GM18909 (cell line): ENCODE measurements around the gene TIMP4.

Source experiments
- ATAC-seq: cut with Tn5 transposase; IDR thresholded peaks from one replicate; pipeline ENCODE4 v1.9.1; 2021; ENCODE audit warnings: mild to moderate bottlenecking; ENCODE audit not compliant: unreplicated experiment, poor library complexity

Gene TIMP4

DNA sequence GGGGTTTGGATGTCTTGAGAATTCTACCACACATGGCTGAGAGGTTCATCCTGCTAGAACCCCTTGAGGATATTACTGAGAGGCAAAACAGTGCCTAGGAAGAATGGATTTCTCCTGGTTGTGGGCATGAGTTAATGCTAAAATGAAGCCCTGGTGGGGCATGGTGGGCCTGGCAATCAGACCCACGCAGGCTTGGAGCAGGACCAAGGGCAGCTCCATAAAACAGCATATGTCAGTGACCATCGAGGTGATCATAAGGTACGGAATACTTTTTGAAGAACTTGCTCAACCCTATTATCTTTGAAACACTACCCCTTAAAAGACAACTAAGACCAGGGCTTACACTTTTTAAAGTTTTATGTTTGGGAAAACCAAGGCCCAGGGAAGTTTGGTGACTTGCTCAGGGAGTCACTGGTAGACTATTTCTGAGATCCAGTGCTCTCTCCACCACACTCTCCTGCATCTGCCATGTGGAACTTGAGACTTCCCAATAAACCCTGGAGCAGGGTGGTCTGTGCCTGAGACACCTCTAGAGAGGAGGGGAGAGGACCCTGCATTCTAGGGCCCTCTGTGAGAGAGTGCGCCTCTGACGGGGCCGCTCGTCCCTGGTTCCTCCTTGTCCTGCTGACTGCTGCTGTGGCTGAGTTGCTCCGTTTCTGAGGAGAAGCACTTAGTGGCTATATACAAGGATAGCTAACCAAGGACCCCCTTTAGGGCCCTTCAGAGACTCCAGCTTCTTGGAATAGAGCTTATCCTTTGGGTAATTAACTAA is 28.0 kb upstream of the TIMP4 start:
- ATAC-seq, result no peak

DNA sequence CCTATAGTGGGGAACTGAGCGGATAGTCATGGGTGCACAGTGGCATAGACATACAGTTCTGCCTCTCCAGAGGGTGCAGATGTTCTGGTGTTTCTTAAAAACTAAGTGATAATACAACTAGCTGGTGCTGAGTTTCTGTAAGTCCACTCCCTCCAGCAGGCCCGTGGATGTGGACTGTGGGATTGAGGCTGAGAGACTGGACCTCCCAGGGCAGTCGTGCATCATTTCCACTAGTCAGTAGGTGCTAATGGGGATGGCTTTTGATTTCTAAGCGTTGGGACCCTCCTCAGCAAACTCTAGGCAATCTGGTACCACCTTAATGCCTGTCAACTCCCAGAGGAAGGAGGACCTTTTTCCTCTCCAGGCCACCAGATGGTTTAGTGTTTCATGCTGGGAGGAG is 27.3 kb upstream of the TIMP4 start:
- ATAC-seq, result no peak

DNA sequence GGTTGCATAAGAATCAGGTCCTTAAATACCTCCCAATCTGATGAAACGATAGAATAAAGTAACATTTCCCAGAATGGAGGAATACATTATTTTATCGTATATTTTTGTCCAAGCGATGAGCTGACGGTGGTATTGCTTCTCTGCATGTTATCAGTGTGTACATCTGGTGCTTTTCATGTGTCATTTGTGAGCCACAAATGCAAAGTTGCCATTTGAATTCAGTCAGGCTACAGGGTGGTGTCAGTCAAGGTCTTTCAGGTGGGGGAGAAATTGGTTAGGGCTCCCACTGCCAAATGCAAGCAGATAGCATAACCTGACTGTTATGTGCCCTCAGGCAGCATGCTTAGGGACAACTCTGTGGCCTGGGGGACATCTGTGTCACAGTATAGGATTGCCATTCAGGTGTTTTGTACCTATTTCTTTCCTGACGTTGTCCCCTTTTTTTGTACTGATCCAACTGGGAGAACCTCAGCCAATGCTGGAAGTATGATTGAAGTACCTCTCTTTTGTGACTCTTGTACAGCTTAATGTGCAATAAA is 26.5 kb upstream of the TIMP4 start:
- no peak for ATAC-seq

DNA sequence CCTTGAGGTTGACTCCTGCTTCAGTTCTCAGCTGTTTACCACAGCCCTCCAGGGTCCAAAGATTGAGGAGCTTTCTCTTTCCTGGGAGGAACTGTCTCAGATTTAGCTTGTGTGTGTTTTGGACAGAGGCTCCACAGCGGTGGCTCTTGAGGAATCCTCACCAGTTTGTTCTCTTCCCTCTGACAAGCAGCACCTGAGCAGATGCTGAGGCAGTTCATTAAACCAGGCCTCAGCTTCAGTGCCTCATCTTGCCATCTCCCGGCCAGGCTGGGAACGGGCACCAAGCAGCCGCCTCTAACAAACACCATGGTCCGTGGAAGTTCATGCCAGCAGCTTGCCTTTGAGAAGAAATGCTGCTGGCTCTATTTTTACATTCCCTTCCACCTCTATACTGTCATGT is 25.8 kb upstream of the TIMP4 start:
- no peak for ATAC-seq

DNA sequence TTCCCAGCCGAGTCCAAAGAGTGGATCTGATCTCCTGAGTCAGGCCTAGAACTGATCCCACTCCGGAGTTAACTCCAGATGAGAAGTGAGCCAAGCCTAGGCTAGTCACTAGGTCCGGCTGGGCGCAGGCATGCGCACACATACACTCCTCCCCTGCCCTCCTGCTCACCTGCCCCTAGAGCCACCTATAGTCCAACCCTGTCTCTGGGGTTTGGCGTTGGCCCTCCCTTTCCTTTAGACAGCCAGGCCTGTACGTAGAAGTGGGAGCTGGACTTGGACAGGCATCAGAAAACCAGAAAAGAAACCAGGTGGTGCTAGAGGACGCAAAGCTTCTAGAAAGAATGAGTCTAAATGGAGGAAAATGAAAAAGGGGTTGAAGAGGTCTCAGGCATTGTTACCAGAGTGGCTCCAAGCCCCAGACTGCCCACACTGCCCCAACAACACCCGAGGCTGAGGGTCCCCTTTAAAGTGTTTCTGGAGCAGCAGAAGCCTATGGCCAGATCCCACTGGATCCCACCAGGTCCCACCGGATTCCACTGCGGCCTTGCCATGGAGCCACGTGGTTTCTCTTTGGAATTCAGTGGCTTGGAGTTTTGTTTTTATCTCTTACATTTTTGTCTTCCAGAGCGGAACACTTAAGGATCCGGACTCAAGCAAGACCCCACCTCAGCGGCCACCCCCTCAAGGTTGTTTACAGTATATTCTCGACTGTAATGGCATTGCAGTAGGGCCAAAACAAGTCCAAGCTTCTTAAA is 24.2 kb upstream of the TIMP4 start:
- no peak for ATAC-seq

DNA sequence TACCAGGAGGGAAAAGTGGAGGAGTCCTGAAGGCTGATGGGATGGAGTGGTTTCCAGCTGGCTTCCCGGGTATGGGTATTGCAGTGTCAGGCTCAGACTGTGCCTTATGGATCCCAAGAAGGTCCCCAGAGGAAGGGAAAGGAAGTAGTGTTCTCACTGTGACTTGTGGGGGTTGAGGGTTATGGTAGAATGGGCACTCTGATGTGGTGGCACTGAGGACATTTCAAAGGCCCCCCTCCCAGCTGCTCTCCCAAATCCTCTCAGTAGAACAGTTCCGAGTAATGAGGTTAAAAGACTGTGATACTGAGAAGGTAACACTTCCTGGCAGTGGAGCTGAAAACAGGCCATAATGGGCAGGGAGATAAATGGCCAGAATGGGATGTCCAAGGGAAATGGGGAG is 23.1 kb upstream of the TIMP4 start:
- no peak for ATAC-seq

DNA sequence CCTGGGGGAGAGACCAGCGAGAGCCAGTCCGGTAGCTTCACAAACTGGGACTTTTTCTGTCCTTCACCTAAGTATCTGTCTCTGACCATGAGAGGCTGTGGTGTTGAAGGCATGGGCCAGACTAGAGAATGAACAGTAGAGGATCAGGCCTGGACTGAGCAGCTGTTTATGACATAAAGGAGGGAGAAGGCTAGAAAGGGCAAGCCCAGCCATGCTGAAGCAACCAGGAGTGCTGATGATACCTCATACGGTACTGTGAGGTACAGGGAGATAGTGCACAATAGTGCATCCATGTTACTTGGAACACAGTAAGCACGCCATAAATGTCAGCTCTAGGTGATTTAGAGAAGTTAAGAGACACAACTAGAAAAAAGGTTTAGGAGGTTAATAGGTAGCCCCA is 22.6 kb upstream of the TIMP4 start:
- ATAC-seq, result no peak

DNA sequence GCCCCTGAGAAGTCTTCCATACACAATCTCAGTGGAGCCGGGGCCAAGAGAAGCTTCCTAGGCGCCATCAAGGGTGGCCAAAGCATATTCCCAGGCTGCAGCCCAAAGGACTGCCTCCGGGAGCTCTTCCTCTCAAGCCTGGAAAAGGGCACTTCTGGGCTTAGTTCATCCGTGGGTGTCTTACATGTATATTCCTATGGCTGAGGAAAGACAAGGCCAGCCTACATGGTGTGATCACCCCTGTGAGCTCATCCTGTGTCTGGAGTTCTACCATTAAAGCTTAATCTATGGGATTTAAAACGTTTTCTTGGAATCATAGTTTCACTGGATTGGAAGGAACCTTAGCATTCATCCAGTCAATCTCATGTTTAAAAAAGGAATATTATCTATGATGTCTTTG is 21.9 kb upstream of the TIMP4 start:
- ATAC-seq, result no peak

DNA sequence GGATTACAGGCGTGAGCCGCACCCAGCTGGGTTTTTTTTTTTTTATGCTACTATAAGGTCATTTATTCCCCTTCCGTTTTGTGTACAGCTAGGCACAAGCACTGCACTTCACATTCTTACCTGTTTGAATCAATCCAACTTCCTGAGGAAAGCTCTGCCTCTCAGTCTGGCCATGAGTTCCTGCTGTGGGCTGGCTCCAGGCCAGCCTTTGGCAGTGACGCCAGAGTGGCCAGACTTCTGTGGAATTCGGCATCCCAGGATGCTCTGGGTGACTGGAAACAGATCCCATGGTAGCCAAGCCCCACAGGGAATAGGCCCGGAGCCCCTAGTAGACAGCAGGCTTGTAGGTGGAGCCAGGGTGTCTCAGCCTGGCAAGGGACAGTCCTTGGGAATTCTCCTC is 21.5 kb upstream of the TIMP4 start:
- no peak for ATAC-seq

DNA sequence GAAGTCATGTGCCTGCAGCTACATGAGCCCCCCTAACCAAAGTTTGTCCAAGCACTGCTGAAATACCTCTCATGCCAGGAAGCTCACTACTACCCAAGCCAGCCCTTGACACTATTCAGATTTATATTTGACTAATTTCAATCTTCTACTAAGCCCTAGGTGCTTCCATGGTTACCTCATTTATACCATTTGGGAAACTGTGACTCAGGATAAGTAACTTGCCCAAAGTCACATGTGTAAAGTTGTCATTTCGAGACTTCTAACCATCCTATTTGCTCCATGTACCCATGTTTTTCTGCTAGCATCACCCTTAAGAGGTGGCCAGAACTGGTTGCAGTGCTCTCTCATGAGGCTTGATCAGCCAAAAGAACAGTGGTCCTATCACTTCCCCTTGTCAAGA is 20.7 kb upstream of the TIMP4 start:
- no peak for ATAC-seq

DNA sequence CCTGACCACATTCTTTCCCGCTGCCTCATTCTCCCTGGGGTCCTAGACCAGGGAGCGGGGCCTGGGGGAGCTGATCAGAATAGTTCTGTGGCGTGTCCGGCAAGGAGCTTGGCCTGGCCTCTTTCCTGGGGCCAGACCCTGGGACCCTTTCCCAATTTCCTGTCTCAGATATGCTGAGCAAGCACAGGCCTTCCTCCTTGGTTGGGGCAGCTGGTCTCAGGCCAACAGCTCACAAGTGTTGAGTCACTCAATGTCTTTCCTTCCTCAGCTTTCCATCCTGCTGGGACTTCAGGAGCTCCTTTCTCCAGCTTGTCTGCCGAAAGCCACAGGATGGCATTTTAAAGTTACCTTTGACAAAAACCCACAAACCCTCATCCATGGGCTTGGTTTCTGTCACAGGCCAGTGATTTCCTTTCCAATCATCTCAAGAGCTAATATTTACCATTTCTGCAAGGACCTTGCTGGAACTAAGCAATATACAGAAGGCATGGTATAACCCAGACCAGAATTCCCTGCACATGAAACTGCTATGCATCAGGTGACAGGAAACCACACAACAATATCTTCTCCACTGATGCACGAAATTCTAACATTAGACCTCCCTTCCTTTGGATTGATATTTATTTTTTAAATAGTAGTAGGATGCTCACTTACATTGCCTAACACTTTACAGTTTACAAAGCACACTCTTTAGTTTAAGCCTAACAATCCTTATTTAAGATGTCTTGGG is 19.5 kb upstream of the TIMP4 start:
- no peak for ATAC-seq

DNA sequence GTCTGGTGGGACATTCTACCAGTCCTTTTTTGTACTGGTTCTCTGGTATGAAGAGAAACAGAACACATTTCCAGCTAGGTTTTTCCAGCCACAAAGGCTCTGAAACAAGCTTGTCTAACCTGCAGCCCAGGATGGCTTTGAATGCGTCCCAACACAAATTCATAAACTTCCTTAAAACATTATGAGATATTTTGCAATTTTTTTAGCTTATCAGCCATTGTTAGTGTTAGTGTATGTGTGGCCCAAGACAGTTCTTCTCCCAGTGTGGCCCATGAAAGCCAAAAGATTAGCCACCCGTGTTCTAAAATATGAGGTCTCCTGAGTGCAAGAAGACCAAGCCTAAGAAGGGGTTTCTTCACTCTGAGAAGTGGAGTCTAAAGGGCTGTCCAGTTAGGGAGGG is 18.4 kb upstream of the TIMP4 start:
- ATAC-seq, result no peak

DNA sequence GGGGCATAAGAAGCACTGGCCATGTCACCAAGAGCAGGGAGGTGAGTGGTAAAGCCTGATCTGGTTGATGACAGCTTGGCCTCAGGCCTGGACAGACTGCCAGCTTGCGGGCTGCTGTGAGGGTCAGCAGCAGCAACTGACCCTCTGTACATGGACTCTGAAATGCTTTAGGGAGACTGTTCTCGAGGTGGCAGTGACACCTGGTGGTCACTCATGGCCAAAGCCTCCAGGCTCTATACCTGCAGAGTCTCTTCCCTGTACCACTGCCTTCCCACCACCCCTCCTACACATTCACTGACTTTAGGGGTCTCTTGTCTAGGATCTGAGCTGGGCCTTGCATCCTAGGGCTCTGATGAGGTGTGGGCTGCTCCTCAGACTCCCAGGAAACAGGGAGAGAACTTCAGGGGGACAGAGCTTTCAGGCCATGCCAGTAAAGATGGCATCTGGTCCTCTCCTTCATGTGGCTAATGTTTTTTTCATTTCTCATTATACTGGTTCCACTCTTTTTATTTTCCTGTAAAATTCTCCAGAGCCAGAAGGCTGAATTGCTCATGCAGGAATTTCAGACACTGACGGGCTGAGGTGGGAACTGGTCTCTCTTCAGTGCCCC is 17.2 kb upstream of the TIMP4 start:
- ATAC-seq, result peak; percentile 69

DNA sequence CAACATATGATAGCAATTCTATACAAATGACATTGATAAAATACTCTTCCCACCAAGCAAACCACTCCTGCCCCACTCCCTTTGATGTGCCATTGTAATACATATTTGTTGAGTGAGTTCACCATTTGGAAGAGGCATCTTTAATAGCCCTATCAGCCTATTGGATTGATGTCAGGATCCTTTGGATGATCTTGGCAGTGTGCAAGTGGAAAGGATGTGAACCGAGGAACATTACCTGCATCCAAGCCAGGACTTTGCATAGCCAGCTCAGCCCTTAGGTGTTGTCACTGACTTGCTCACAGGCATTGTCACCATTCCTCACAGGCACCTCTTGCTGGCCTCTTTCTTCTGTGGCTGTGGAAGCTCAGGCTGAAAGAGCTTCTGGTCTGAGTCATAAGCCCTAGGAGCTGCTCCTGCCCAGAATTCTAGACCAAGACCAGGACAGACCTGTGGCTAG is 16.5 kb upstream of the TIMP4 start:
- ATAC-seq, result no peak

DNA sequence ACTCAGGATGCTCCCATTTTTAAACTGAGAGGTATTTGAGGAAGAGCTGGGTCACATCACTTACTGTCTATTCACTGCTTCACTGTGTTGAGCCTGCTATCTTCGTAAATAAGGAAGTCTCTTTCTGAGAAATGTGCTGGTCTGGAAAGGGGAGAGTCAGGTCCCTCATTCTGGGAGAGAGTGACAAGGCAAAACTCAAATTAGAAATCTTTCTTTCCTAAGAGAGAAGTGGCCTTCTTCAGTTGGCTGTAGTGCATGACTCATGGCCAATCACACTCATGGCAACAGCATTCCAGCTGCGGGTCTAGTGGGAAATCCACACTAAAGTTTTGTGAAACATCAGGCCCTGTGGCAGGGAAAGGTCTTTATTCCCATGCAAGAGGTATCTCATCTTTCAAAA is 11.5 kb upstream of the TIMP4 start:
- ATAC-seq, result no peak

DNA sequence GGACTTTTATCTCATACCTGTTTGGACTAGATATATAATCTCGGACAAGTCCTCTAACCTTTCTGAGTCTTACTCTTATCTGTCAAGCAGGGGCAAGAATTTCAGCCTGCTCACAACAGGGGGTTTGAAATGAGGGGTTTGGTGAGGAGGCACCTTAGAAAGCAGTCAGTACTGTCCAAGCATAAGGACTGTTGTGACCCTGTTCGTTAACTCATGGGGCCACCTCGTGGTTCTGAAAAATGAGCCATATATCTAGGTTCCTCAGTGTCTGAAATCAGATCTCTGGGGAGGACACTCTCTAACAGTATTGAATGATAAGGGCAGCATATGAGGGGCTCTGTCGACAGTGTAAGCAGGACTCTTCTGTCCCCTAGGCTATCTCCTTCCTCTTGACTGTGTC is 7.2 kb upstream of the TIMP4 start:
- ATAC-seq, result no peak

DNA sequence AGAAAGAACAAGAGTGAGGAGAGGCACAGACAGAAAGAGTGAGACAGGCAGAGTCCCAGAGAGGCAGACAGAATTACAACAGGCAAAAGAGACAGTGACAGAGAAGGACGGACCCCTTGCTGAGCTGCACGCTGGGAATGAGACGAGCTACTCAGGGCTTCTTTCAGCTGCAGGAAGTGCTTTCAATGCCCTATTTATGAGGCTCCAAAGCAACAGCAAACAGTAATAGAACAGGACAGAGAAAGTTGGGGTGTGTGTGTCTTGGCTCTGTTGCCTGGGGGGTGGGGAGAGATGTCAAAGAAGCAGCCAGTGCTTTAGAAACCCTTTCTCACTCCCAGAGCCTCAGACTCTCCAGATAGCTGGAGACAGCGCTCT is 502 bp upstream of the TIMP4 start:
- no peak for ATAC-seq

DNA sequence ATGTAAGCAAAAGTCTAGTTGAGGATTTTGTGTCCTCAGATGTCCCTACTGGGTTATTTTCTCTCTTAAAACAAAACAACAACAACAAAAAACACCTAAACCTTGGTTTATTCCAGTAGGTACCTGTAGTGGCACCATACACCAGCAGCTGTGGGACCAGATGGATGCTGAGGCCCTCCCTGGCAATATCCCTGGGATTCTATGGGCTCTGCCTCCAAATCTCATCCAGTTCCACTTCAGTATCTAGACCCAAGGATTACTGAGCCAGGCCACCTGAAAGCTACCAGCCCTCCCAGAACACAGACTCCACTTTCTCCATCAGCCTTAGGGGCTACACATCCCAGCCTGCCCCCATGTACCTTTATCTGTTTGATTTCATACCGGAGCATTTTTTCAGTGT is 1.7 kb downstream of the TIMP4 start:
- ATAC-seq, result no peak

DNA sequence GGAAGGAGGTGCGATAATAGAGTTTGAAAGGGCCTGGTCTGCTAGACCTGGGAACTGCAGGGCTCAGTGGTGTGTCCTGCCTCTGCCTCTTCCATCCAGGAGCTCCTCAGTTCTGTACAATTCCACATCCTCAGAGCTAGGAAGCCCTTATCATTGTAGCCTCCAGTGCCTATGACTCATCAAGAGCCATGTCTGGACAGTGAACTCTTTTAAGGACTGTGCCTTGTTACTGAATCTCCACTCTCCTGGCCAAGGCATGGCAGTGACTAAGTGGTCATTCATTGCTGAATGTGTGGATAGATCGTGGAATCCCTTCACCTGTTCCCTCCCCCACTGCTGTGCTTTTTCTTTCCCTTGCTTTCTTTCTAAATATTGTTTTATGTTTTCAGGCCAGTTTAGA is 2.9 kb downstream of the TIMP4 start:
- ATAC-seq, result no peak

DNA sequence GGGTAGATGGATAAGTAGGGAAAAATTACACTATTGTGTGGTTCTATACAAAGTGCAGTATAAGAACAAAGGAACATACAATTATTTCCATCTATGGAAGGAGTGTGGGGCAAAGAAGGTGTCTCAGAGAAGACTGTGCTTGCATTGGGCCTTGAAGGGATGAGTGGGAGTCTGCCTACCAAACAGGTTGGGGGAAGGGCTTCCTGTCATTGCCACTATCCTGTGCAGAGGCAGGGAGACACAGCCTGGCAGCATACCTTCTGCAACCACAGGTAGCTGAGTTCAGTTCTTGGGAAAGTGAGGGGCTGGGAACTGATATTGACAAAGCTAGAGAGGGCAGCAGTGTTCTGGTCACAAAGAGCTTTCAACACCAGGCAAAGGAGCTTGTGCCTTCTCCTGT is 3.4 kb downstream of the TIMP4 start:
- ATAC-seq, result no peak

DNA sequence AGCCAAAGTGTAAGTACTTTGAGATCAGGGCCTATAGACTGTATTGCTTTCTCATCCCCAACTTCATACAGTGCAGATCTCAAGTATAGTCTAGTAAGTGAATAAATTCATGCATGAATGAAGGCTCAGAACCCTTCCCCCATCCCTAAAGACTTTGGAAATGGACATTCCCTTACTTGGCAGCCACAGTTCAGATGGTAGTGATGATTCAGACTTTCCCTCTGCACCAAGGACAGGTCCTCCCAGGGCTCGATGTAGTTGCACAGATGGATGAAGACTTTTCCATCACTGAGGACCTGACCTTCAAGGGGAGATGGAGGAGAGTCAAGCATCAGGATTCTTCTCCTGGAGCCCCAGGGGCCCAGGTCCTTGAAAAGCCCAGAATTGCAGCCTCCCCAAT is 4.6 kb downstream of the TIMP4 start:
- no peak for ATAC-seq
